Spleen (tissue), 11 donors: ENCODE results near the gene DHX15. TPM values are rescaled to one million over a fixed set of nuclear protein-coding genes. Genes with fewer than 3 reads are reported as not detected.

Experiments used
- DNase-seq: peaks from one replicate; pipeline ENCODE4 v3.0.0-alpha.2; 2020
- H3K27ac ChIP-seq, 8 donors: fragments of 200-600 bp; sonication (generic) in 7 of 8; 1 replicate in 4 of 8; 2 replicates in 4 of 8; pipeline versions ENCODE4 v1.5.0 to v1.8.0; 2016 to 2021; ENCODE audit warnings: inconsistent platforms in 4 of 8, mild to moderate bottlenecking in 4 of 8, moderate library complexity in 1 of 8
- H3K27me3 ChIP-seq, 7 donors: fragments of 200-600 bp; sonication (generic) in 6 of 7; replicated peaks in 1 of 7; 1 replicate in 4 of 7; 2 replicates in 3 of 7; pipeline versions ENCODE4 v1.5.0 to v1.8.0; 2016 to 2021; ENCODE audit warnings: inconsistent platforms in 3 of 7, mild to moderate bottlenecking in 1 of 7
- H3K36me3 ChIP-seq, 6 donors: fragments of 200-600 bp; sonication (generic) in 5 of 6; 1 replicate in 4 of 6; 2 replicates in 2 of 6; pipeline versions ENCODE4 v1.5.0 to v1.8.0; 2016 to 2021; ENCODE audit warnings: inconsistent platforms in 2 of 6
- H3K4me1 ChIP-seq, 6 donors: fragments of 200-600 bp; sonication (generic) in 5 of 6; 1 replicate in 3 of 6; 2 replicates in 3 of 6; pipeline versions ENCODE4 v1.5.0 to v1.8.0; 2016 to 2021; ENCODE audit warnings: inconsistent platforms in 3 of 6
- H3K4me3 ChIP-seq, 8 donors: fragments of 200-600 bp; sonication (generic) in 7 of 8; 1 replicate in 4 of 8; 2 replicates in 4 of 8; pipeline versions ENCODE4 v1.5.0 to v1.8.0; 2016 to 2021; ENCODE audit warnings: inconsistent platforms in 4 of 8, mild to moderate bottlenecking in 4 of 8, moderate library complexity in 2 of 8
- H3K9me3 ChIP-seq, 8 donors: fragments of 200-600 bp; sonication (generic) in 7 of 8; 1 replicate in 4 of 8; 2 replicates in 4 of 8; pipeline versions ENCODE4 v1.5.0 to v1.8.0; 2016 to 2021; ENCODE audit warnings: inconsistent platforms in 4 of 8
- POLR2A ChIP-seq, 3 donors: fragments of 450-650 bp; IDR thresholded peaks; one replicate each; pipeline ENCODE4 v1.5.1; 2017; ENCODE audit warnings: antibody characterized with exemption in 3 of 3, mild to moderate bottlenecking in 1 of 3
- POLR2AphosphoS5 ChIP-seq, 3 donors: sonication (generic); formaldehyde crosslinking; IDR thresholded peaks; one replicate each; pipeline ENCODE4 v1.5.1; 2017; ENCODE audit warnings: antibody characterized with exemption in 3 of 3
- WGBS, 5 donors: extraction: QIAGEN DNeasy Blood & Tissue Kit in 3 of 5; methylation state at CpG; one replicate each; pipeline versions ENCODE4 v1.1.5 to v1.1.7; 2013 to 2018; 5-methylcytosine and 5-hydroxymethylcytosine counted together
- intact Hi-C: fragments of 100-400 bp; cut with DNase I; formaldehyde crosslinking; loops from one replicate; pipeline ENCODE4 v1.15.0; 2023; ENCODE audit warnings: low total_unique reads
- polyA plus RNA-seq, 3 donors: library from polyadenylated mRNA; stranded (reverse); fragments of 200-250 nt; gene quantifications; one replicate each; pipeline ENCODE4 v1.2.1, GENCODE V29; 2013
- total RNA-seq, 7 donors: library from RNA; depleted of rRNA in 3 of 7; stranded (reverse); fragments of >200 nt in 3 of 7; fragmentation: NEBNext Ultra II Directional in 4 of 7; extraction: Animal tissue kit (Norgen Biotek cat#: 25700) in 4 of 7; gene quantifications; one replicate each; pipeline versions ENCODE4 v1.1.0 to v1.2.1, GENCODE V29; 2016 to 2021
- TF ChIP-seq, protein P1 (sequence below), 11 experiments: fragments of 200-600 bp in 7 of 11; fragments of 450-650 bp in 4 of 11; sonication (generic) in 4 of 11; IDR thresholded peaks in 8 of 11; conservative IDR thresholded peaks in 3 of 11; 1 replicate in 7 of 11; 2 replicates in 4 of 11; pipeline versions ENCODE4 v1.4.0 to v1.8.0; 2016 to 2021; ENCODE audit warnings: antibody characterized with exemption in 11 of 11, inconsistent platforms in 4 of 11, mild to moderate bottlenecking in 1 of 11
- donor health status: healthy with polysubstance abuse.
- donor health status: DM: no; HTN: no; CAD: no; lungs with moderate emphysema.
- donor health status: DM: no; HTN: no; CAD: no.
- donor health status: Bipolar disorder and iron deficiency.
- donor health status: healthy.
- donor health status: DM: no; HTN: no; CAD: no.
- donor health status: DM: yes; HTN: yes; CAD: no.

Gene DHX15
- total and polyA plus RNA-seq, 10 donors, result 47.5 to 180 (median 119) TPM

DNA sequence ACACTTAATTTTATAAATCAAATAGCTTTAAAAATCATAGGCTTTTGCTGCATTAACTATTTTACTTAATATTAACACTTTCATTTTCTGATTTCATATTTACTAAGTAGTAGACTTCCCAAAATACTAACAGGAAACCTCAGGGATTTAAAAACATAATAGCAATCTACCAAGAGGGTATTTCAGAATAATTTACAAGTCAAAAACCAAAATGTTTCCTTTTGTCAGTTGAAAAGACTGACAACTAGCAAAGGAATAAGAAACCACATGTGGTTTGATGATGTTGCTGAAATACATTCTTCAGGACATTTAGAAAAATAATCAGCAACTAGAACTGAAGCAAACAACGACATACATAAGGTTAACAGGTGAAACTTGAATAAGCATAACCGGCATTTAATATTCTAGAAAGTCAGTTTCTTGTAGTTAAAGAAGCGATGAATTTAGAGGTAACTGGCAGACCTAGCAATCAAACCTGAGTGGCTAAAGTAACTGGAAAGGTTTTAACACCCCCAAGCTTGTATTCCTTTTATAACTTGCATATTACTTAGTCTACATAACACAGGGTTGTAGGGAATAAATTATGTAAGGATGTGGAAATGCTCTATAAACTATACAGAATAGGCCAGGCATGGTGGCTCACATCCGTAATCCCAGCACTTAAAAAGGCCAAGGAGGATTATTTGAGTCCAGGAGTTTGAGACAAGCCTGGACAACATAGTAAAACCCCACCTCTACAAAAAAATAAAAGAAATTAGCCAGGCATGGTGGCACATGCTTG, 40.0 kb downstream of the DHX15 start:
- Histone ChIP-seq H3K4me3 (no peak overlapping the region), H3K27ac (no peak overlapping the region), H3K9me3 (no peaks in the 10 kb centered on the region), H3K36me3 (peaks cover 0 to 95% (median 41%) of the 10 kb centered on the region in 6 donors), H3K27me3 (no peaks in the 10 kb centered on the region), H3K4me1 (peaks cover 4 to 68% (median 15%) of the 10 kb centered on the region in 6 donors)
- no peak for DNase-seq
- WGBS, 5 donors, result 63 to 76% (median 68%) methylated on average over 4 of the region's 4 CpGs
- intact Hi-C loops, result no loop called here
- TF ChIP-seq POLR2AphosphoS5 (IDR thresholded peaks at IDR 0.05), result no peak
- TF ChIP-seq, protein P1, sequence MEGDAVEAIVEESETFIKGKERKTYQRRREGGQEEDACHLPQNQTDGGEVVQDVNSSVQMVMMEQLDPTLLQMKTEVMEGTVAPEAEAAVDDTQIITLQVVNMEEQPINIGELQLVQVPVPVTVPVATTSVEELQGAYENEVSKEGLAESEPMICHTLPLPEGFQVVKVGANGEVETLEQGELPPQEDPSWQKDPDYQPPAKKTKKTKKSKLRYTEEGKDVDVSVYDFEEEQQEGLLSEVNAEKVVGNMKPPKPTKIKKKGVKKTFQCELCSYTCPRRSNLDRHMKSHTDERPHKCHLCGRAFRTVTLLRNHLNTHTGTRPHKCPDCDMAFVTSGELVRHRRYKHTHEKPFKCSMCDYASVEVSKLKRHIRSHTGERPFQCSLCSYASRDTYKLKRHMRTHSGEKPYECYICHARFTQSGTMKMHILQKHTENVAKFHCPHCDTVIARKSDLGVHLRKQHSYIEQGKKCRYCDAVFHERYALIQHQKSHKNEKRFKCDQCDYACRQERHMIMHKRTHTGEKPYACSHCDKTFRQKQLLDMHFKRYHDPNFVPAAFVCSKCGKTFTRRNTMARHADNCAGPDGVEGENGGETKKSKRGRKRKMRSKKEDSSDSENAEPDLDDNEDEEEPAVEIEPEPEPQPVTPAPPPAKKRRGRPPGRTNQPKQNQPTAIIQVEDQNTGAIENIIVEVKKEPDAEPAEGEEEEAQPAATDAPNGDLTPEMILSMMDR (IDR thresholded peaks at IDR 0.05 in 8 of 11, conservative IDR thresholded peaks at IDR 0.05 in 3 of 11), result no peak
- no peak for TF ChIP-seq POLR2A (IDR thresholded peaks at IDR 0.05)

DNA sequence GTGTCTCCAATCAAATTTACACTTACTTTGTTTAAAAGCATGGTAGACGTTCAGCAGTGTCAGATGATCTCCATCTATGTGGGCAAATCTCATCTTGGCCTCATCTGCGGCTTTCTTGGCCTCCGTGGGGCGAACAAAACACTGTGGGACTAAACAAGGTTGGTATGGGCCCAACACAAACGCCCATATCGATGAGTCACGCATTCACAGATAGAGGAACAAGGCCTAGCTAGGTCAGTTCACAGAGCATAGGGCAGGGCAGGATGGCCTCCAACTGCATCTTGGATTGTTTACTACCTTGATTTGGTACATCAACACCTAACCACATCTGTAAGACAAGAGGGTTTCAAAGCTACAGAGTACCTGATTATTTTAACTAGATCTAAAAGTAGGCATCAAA, 47.3 kb downstream of the DHX15 start:
- no peak for TF ChIP-seq POLR2A (IDR thresholded peaks at IDR 0.05)
- H3K27ac ChIP-seq, result no peak overlapping the region
- peaks cover 0 to 100% (median 61%) of the 10 kb centered on the region in 6 donors for H3K36me3 ChIP-seq
- no peak overlapping the region for H3K4me3 ChIP-seq
- peaks cover 0 to 8% (median 0%) of the 10 kb centered on the region in 6 donors for H3K4me1 ChIP-seq
- H3K9me3 ChIP-seq, result no peaks in the 10 kb centered on the region
- H3K27me3 ChIP-seq, result no peaks in the 10 kb centered on the region
- no peak for DNase-seq
- WGBS, 5 donors, result 90 to 93% (median 92%) methylated on average over 7 of the region's 7 CpGs
- intact Hi-C loops, result no loop called here

DNA sequence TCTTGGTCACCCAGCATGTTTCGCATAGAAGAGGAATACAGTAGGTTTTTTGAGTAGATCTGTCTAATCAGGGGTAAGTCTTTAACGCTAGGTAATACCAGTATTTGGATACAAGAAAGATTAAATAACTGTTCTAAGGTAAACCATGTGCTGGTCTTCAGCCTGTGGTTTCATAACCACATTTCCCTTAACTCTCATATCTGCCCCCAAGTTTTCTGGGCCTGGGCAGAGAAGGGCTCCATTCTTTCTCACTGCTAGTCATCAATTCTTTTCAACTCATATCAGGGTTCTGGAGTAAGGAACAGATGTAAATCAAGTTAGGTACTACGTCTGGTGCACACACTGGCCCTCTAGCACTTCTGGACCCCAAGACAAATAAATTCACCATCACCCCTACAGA, 49.0 kb downstream of the DHX15 start:
- Histone ChIP-seq H3K4me3 (no peak overlapping the region), H3K36me3 (peaks cover 0 to 100% (median 66%) of the 10 kb centered on the region in 6 donors), H3K9me3 (no peaks in the 10 kb centered on the region), H3K27ac (no peak overlapping the region), H3K27me3 (no peaks in the 10 kb centered on the region), H3K4me1 (peaks cover 0 to 7% (median 0%) of the 10 kb centered on the region in 6 donors)
- TF ChIP-seq POLR2AphosphoS5 (IDR thresholded peaks at IDR 0.05) (no peak), POLR2A (IDR thresholded peaks at IDR 0.05) (no peak)
- TF ChIP-seq, protein P1 (IDR thresholded peaks at IDR 0.05 in 8 of 11, conservative IDR thresholded peaks at IDR 0.05 in 3 of 11), result no peak
- WGBS, 5 donors, result 89 to 95% (median 90%) methylated on average over 3 of the region's 3 CpGs
- no peak for DNase-seq
- intact Hi-C loops, result no loop called here

DNA sequence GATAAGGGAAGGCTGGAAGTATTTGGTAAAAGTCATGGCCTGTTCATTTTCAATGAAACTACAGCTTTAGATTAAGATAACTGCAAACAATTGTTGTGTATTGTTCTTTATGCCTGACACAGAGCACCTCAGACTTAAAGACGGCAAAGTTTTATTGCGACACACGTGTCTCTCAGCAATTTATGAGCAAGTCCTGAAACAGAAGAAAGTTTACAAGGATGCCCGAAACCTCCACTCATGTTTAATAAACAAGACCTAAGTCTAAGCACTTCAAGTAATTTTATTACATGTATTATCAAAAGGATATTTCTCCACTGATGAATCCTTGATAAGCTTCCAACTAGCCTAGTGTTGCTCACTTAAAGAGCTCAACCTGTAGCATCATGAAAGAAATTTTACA, 51.0 kb downstream of the DHX15 start:
- TF ChIP-seq POLR2AphosphoS5 (IDR thresholded peaks at IDR 0.05) (no peak), POLR2A (IDR thresholded peaks at IDR 0.05) (no peak)
- TF ChIP-seq, protein P1 (IDR thresholded peaks at IDR 0.05 in 8 of 11, conservative IDR thresholded peaks at IDR 0.05 in 3 of 11), result no peak
- Histone ChIP-seq H3K27ac (no peak overlapping the region), H3K27me3 (no peaks in the 10 kb centered on the region), H3K9me3 (no peaks in the 10 kb centered on the region), H3K4me1 (no peaks in the 10 kb centered on the region), H3K4me3 (no peak overlapping the region), H3K36me3 (peaks cover 0 to 100% (median 74%) of the 10 kb centered on the region in 6 donors)
- WGBS, 5 donors, result 87 to 96% (median 92%) methylated on average over 4 of the region's 4 CpGs
- intact Hi-C loops, result no loop called here
- DNase-seq, result no peak
